IMR-90 (cell line): Measurements from ENCODE around the gene CDC42EP5. TPM values are rescaled to one million over a fixed set of nuclear protein-coding genes. Genes with fewer than 3 reads are reported as not detected.

Experiments
- ATAC-seq: fragments of 200-7000 bp; cut with Tn5 transposase; 2 replicates; pipeline ENCODE4 v1.9.1; 2020; ENCODE audit warnings: low read depth, mild to moderate bottlenecking, moderate library complexity
- BruUV-seq: library from RNA; stranded (reverse); fragments of 400-500 nt; replicated peaks from 2 replicates; lab custom pipeline; 2021; lab: Mats Ljungman, UMichigan
- CTCF ChIA-PET: fragments of 300-600 bp; formaldehyde crosslinking; extraction: SDS; loops from one replicate; lab custom pipeline; 2021; ENCODE audit warnings: antibody characterized with exemption; lab: Yijun Ruan, JAX
- POLR2A ChIA-PET: fragments of 300-600 bp; sonication (Branson Sonifier 250); formaldehyde crosslinking; loops from one replicate; lab custom pipeline; 2022; ENCODE audit warnings: antibody characterized with exemption; ENCODE audit not compliant: unreplicated experiment; lab: Charles Lee
- DNase-seq: peaks from one replicate; pipeline ENCODE4 v3.0.0; 2013
- H2AFZ ChIP-seq: replicated peaks from 2 replicates; pipeline ENCODE3; 2013; ENCODE audit warnings: low read length, mild to moderate bottlenecking; ENCODE audit not compliant: poor library complexity
- H2AK5ac ChIP-seq: 2 replicates; pipeline ENCODE4 v1.6.1; 2013; ENCODE audit warnings: low read depth, low read length, inconsistent platforms
- H2AK9ac ChIP-seq: replicated peaks from 2 replicates; pipeline ENCODE3; 2013; ENCODE audit warnings: mild to moderate bottlenecking, low read depth, low read length, moderate library complexity; ENCODE audit not compliant: poor library complexity
- H2BK120ac ChIP-seq: 2 replicates; pipeline ENCODE4 v1.6.1; 2013; ENCODE audit warnings: low read depth, low read length, inconsistent platforms
- H2BK15ac ChIP-seq: 3 replicates; pipeline ENCODE4 v1.6.1; 2013; ENCODE audit warnings: low read depth, low read length, inconsistent platforms
- H2BK20ac ChIP-seq: 2 replicates; pipeline ENCODE4 v1.6.1; 2013; ENCODE audit warnings: low read depth, mild to moderate bottlenecking, inconsistent platforms, low read length, moderate library complexity
- H2BK5ac ChIP-seq: 2 replicates; pipeline ENCODE4 v1.6.1; 2013; ENCODE audit warnings: mild to moderate bottlenecking, low read depth, low read length, inconsistent platforms; ENCODE audit not compliant: poor library complexity, severe bottlenecking
- H3K14ac ChIP-seq: replicated peaks from 2 replicates; pipeline ENCODE4 v1.6.1; 2013; ENCODE audit warnings: low read depth, low read length, inconsistent platforms
- H3K18ac ChIP-seq: 2 replicates; pipeline ENCODE4 v1.6.1; 2013; ENCODE audit warnings: low read depth, low read length, control low read depth
- H3K23ac ChIP-seq: 2 replicates; pipeline ENCODE4 v1.6.1; 2013; ENCODE audit warnings: low read depth, low read length, inconsistent platforms
- H3K27ac ChIP-seq: 2 replicates; pipeline ENCODE4 v1.5.1; 2013; ENCODE audit warnings: mild to moderate bottlenecking, control low read depth, low read length; ENCODE audit not compliant: insufficient read depth
- H3K27me3 ChIP-seq: 2 replicates; pipeline ENCODE4 v1.6.1; 2013; ENCODE audit warnings: low read length; ENCODE audit not compliant: control insufficient read depth, insufficient read depth
- H3K36me3 ChIP-seq: 2 replicates; pipeline ENCODE4 v1.6.1; 2013; ENCODE audit warnings: low read length, mixed read lengths; ENCODE audit not compliant: control insufficient read depth, insufficient read depth
- H3K4ac ChIP-seq: 2 replicates; pipeline ENCODE4 v1.6.1; 2013; ENCODE audit warnings: low read depth, low read length, inconsistent platforms
- H3K4me1 ChIP-seq: 2 replicates; pipeline ENCODE4 v1.6.1; 2013; ENCODE audit warnings: low read length, mixed read lengths; ENCODE audit not compliant: control insufficient read depth, insufficient read depth
- H3K4me2 ChIP-seq: 2 replicates; pipeline ENCODE4 v1.6.1; 2013; ENCODE audit warnings: low read depth, mild to moderate bottlenecking, control low read depth, low read length, moderate library complexity
- H3K4me3 ChIP-seq: 2 replicates; pipeline ENCODE4 v1.5.1; 2013; ENCODE audit warnings: low read depth, mild to moderate bottlenecking, control low read depth, low read length, moderate library complexity; ENCODE audit not compliant: insufficient read depth
- H3K56ac ChIP-seq: 2 replicates; pipeline ENCODE4 v1.6.1; 2013; ENCODE audit warnings: low read length, inconsistent platforms; ENCODE audit not compliant: insufficient read depth; ENCODE audit errors: extremely low read depth
- H3K79me1 ChIP-seq, 2 experiments: 2 replicates each; pipeline ENCODE4 v1.6.1; 2013; ENCODE audit warnings: low read length in 2 of 2, inconsistent platforms in 1 of 2, low read depth in 1 of 2
- H3K9ac ChIP-seq: 2 replicates; pipeline ENCODE4 v1.6.1; 2013; ENCODE audit warnings: low read depth, low read length, control low read depth
- H3K9me1 ChIP-seq: 2 replicates; pipeline ENCODE4 v1.6.1; 2013; ENCODE audit warnings: low read length, inconsistent platforms; ENCODE audit not compliant: insufficient read depth
- H3K9me3 ChIP-seq: 2 replicates; pipeline ENCODE4 v1.6.1; 2013; ENCODE audit warnings: low read length; ENCODE audit not compliant: control insufficient read depth, insufficient read depth
- H4K20me1 ChIP-seq: 2 replicates; pipeline ENCODE4 v1.6.1; 2013; ENCODE audit warnings: low read length, inconsistent platforms; ENCODE audit not compliant: insufficient read depth
- H4K5ac ChIP-seq: 2 replicates; pipeline ENCODE4 v1.6.1; 2013; ENCODE audit warnings: mild to moderate bottlenecking, low read depth, low read length, control low read depth
- H4K8ac ChIP-seq, 2 experiments: 2 replicates each; pipeline ENCODE4 v1.6.1; 2013; ENCODE audit warnings: low read depth in 2 of 2, low read length in 2 of 2, control low read depth in 1 of 2, inconsistent platforms in 1 of 2
- H4K91ac ChIP-seq: 2 replicates; pipeline ENCODE4 v1.6.1; 2013; ENCODE audit warnings: low read depth, low read length, inconsistent platforms; ENCODE audit not compliant: insufficient read depth
- CEBPB ChIP-seq: IDR thresholded peaks from 2 replicates; pipeline ENCODE4 v1.6.1; 2012; ENCODE audit warnings: low read depth, low read length, improper control_type of control experiment
- FOS ChIP-seq: fragments of 150-350 bp; IDR thresholded peaks from 2 replicates; pipeline ENCODE4 v1.6.1; 2016; ENCODE audit warnings: low read depth, low read length
- MAZ ChIP-seq: IDR thresholded peaks from 2 replicates; pipeline ENCODE4 v1.6.1; 2012; ENCODE audit warnings: low read depth, mild to moderate bottlenecking, low read length, improper control_type of control experiment, moderate library complexity, borderline replicate concordance
- NFE2L2 ChIP-seq: fragments of 150-350 bp; IDR thresholded peaks from 2 replicates; pipeline ENCODE4 v1.6.1; 2016; ENCODE audit warnings: low read depth, mild to moderate bottlenecking, low read length
- POLR2A ChIP-seq: IDR thresholded peaks from 2 replicates; pipeline ENCODE4 v1.6.1; 2012; ENCODE audit warnings: mild to moderate bottlenecking, low read depth, low read length
- RAD21 ChIP-seq: IDR thresholded peaks from 2 replicates; pipeline ENCODE4 v1.6.1; 2012; ENCODE audit warnings: low read length, improper control_type of control experiment
- RFX5 ChIP-seq: IDR thresholded peaks from 2 replicates; pipeline ENCODE4 v1.8.0; 2012; ENCODE audit warnings: low read depth, mild to moderate bottlenecking, low read length, moderate library complexity
- SMC3 ChIP-seq: fragments of 150-350 bp; IDR thresholded peaks from 2 replicates; pipeline ENCODE4 v1.6.1; 2016; ENCODE audit warnings: low read depth, mild to moderate bottlenecking, antibody characterized with exemption, low read length, moderate library complexity
- WGBS, 2 experiments: methylation state at CpG; one replicate each; pipeline versions ENCODE4 v1.1.5 to v1.1.7; 2013; ENCODE audit warnings: missing lambda C conversion rate in 2 of 2; ENCODE audit not compliant: insufficient read length in 1 of 2; ENCODE audit errors: extremely low coverage in 2 of 2; 5-methylcytosine and 5-hydroxymethylcytosine counted together
- dilution Hi-C: fragments of 300-500 bp; cut with HindIII; formaldehyde crosslinking; loops from one replicate; pipeline ENCODE4 v1.14.3; 2018; ENCODE audit warnings: low sequenced_read_pairs; ENCODE audit not compliant: unreplicated experiment
- in situ Hi-C: fragments of 300-500 bp; cut with MboI; formaldehyde crosslinking; loops from 3 replicates; pipeline ENCODE4 v1.14.3; 2019; ENCODE audit warnings: low sequenced_read_pairs, inconsistent platforms, mixed read lengths
- intact Hi-C: fragments of 100-400 bp; cut with micrococcal nuclease; formaldehyde crosslinking; loops from 2 replicates; pipeline ENCODE4 v1.10.0; 2022
- polyA plus RNA-seq, 3 experiments: library from polyadenylated mRNA; depleted of rRNA; stranded (reverse); fragments of >200 nt; gene quantifications; 2 replicates each; pipeline ENCODE4 v1.2.3, GENCODE V29; 2012; ENCODE audit warnings: low replicate concordance in 1 of 3
- total RNA-seq: library from RNA; depleted of rRNA; stranded (reverse); fragments of >200 nt; gene quantifications from 2 replicates; pipeline ENCODE4 v1.2.3, GENCODE V29; 2012
- TF ChIP-seq, protein P1 (sequence below): fragments of 150-350 bp; IDR thresholded peaks from 2 replicates; pipeline ENCODE4 v1.6.1; 2016; ENCODE audit warnings: low read depth, mild to moderate bottlenecking, low read length, moderate library complexity, borderline replicate concordance
- TF ChIP-seq, protein P2 (sequence below): conservative IDR thresholded peaks from 2 replicates; pipeline ENCODE4 v1.5.1; 2012; ENCODE audit warnings: mild to moderate bottlenecking, low read depth, low read length, improper control_type of control experiment

CDC42EP5 gene
- total and polyA plus RNA-seq, 2 of the 4 experiments (the other 2 are of a cell fraction): 7.2 to 25.3 TPM

DNA sequence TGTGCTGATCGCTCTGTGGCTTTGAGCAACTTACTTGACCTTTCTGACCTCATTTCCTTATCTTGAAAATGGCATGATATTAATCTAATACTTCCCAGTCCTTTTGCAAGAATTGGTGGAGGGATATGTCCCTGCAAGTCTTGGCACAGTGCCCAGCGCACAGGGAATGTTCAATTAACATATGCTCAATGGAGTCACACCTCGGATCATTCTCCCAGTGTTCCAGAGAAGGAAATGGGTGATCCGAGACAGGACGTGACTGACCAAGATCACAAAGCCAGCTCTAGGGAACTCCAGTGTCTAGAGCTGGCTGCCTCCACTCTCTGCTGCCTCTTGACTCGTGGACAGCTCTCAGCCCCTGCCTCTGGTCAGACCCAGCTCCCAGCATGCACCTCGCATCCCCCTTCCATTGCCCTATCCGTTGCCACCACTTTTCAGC is 3.6 kb downstream of the CDC42EP5 start:
- Histone ChIP-seq H3K4me1 (peaks cover 12% of the 10 kb centered on the region), H2BK120ac (no peak overlapping the region), H3K23ac (0 out of 2 replicates have a peak overlapping the region, but pooled peaks have one; percentile 48), H3K27me3 (no peaks in the 10 kb centered on the region), H3K18ac (no peak overlapping the region), H3K4me2 (no peak overlapping the region), H4K91ac (no peak overlapping the region), H2BK5ac (no peak overlapping the region), H2AK5ac (no peak overlapping the region), H4K8ac (no peak overlapping the region), H3K14ac (no peak overlapping the region), H3K36me3 (peaks cover 2% of the 10 kb centered on the region; the same call in 1 of the 2 replicates), H4K5ac (no peak overlapping the region), H3K4me3 (no peak overlapping the region), H3K79me1 (peaks cover 0 to 7% of the 10 kb centered on the region in 2 experiments; a peak in 1 of 4 replicates), H3K56ac (no peak overlapping the region), H3K9ac (no peak overlapping the region), H3K9me1 (peaks cover 4% of the 10 kb centered on the region; the same call in 1 of the 2 replicates), H3K4ac (no peak overlapping the region), H2AFZ (no peak overlapping the region), H2BK20ac (no peak overlapping the region), H3K9me3 (no peaks in the 10 kb centered on the region), H4K20me1 (peaks cover under 1% of the 10 kb centered on the region; the same call in 1 of the 2 replicates), H2AK9ac (no peak overlapping the region), H3K27ac (no peak overlapping the region), H2BK15ac (no peak overlapping the region)
- no TSS peak for BruUV-seq
- TF ChIP-seq CEBPB: no peak
- TF ChIP-seq, protein P1, sequence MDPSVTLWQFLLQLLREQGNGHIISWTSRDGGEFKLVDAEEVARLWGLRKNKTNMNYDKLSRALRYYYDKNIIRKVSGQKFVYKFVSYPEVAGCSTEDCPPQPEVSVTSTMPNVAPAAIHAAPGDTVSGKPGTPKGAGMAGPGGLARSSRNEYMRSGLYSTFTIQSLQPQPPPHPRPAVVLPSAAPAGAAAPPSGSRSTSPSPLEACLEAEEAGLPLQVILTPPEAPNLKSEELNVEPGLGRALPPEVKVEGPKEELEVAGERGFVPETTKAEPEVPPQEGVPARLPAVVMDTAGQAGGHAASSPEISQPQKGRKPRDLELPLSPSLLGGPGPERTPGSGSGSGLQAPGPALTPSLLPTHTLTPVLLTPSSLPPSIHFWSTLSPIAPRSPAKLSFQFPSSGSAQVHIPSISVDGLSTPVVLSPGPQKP: no peak
- no peak for TF ChIP-seq NFE2L2
- no peak for TF ChIP-seq RAD21
- TF ChIP-seq MAZ: no peak
- TF ChIP-seq, protein P2, sequence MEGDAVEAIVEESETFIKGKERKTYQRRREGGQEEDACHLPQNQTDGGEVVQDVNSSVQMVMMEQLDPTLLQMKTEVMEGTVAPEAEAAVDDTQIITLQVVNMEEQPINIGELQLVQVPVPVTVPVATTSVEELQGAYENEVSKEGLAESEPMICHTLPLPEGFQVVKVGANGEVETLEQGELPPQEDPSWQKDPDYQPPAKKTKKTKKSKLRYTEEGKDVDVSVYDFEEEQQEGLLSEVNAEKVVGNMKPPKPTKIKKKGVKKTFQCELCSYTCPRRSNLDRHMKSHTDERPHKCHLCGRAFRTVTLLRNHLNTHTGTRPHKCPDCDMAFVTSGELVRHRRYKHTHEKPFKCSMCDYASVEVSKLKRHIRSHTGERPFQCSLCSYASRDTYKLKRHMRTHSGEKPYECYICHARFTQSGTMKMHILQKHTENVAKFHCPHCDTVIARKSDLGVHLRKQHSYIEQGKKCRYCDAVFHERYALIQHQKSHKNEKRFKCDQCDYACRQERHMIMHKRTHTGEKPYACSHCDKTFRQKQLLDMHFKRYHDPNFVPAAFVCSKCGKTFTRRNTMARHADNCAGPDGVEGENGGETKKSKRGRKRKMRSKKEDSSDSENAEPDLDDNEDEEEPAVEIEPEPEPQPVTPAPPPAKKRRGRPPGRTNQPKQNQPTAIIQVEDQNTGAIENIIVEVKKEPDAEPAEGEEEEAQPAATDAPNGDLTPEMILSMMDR: no peak
- TF ChIP-seq FOS: no peak
- no peak for TF ChIP-seq POLR2A
- TF ChIP-seq SMC3: no peak
- no peak for TF ChIP-seq RFX5
- ChIA-PET CTCF (no interaction called here), POLR2A (no interaction called here)
- DNase-seq (no peak), ATAC-seq (no peak)
- in situ Hi-C loops (loop anchor here (25.0 kb wide), 4 partner anchors 357 to 1668 kb away; partner anchors contain the start of genes NAT14, NDUFA3, OSCAR and PRPF31), dilution Hi-C loops (no loop called here), intact Hi-C loops (loop anchor here (10.0 kb wide), 1 partner anchor 615 kb away; no protein-coding TSS in a partner anchor)
- 67% methylated on average over 2 of the region's 8 CpGs; no CpG with 5 or more reads in 1 of the 2 experiments for WGBS, 2 experiments
